Amygdala (tissue), 56 donors: ENCODE measurements around the gene TTYH1.
A peak's percentile ranks its signal among the peaks of the same experiment; 100 is the strongest.
"Not testable (repeated sequence)": the region's sequence is repeated elsewhere in the genome, so short reads cannot be mapped to it uniquely, and the experiment has no call there.

Experiments
- DNase-seq, 56 donors: peaks; one replicate each; lab custom pipeline; 2025; lab: John Stamatoyannopoulos, UW

Gene TTYH1

GRCh38 chr19:54415208-54415900 is at the start of gene TTYH1:
TTYH1 (plus strand) TSS chr19:54415464; CDS start chr19:54415553, 89 bp downstream.
- DNase-seq: peak in 38 of 56 donors; percentile 24 to 82 (median 54)

DNA sequence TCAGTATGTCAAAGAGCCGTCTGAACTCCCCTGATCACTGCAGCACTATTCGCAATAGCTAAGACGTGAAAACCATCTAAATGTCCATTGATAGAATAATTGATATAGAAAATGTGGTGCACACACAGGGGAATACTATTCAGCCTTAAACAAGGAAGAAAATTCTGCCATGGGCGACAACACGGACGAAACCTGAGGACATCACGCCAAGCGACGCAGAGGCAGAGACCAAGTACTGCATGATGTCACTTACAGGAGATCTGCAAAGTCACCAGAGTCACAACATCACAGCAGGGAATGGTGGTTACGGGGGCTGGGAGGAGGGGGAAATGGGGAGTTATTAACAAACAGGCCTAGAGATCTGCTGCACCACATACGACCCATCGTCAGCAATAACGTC is 49.5 kb upstream of the TTYH1 start:
- not testable (repeated sequence) for DNase-seq

DNA sequence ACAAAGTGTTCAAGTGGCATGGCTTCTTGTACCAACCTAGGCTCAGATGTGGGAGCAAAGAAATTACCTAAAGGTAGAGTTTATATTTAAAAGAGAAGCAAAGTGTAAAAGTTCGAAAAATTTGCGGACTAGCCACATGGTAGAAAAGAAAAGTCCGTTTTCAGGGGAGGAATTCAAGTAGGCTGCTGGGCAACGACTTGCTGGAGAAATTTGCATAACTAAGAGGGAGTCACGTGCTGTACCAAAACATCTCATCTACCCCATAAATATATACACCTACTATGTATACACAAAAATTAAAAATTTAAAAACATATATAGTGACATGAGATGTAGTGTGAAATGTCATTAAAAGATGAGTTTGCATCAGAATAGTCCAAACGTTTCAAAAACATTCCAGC is 48.5 kb upstream of the TTYH1 start:
- DNase-seq: no peak

- DNase-seq: no peak
Measured at GRCh38 chr19:54369082-54369687, 46.1 kb upstream of the TTYH1 start.

- DNase-seq: not testable (repeated sequence)
Measured at GRCh38 chr19:54369688-54370433, 45.4 kb upstream of the TTYH1 start.

DNA sequence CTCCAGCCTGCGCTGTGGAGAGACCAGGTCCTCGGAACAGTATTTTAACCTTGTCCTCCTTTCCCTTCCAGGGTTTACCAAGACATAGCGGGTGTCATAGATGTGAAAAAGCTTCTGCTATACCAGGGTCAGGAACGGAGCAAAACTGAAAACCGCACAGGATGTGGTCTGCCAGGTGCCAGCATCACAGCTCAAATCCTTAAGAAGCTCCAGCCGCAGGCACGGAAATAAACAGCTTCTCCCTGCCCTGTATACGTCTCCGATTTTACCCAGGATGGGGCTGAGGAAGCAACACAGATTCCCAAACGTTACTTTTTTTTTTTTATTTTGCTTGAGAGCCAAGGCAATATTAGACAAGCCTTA is 44.8 kb upstream of the TTYH1 start:
- not testable (repeated sequence) for DNase-seq

GRCh38 chr19:54371453-54371852 is 43.8 kb upstream of the TTYH1 start:
- not testable (repeated sequence) for DNase-seq

GRCh38 chr19:54373781-54374631 is 41.3 kb upstream of the TTYH1 start:
- no peak for DNase-seq

GRCh38 chr19:54375181-54375938 is 39.9 kb upstream of the TTYH1 start:
- DNase-seq: peak in 1 of 56 donors; percentile 11

GRCh38 chr19:54376610-54377285 is 38.5 kb upstream of the TTYH1 start:
- DNase-seq: no peak

GRCh38 chr19:54379187-54379678 is 36.0 kb upstream of the TTYH1 start:
- DNase-seq: no peak

DNA sequence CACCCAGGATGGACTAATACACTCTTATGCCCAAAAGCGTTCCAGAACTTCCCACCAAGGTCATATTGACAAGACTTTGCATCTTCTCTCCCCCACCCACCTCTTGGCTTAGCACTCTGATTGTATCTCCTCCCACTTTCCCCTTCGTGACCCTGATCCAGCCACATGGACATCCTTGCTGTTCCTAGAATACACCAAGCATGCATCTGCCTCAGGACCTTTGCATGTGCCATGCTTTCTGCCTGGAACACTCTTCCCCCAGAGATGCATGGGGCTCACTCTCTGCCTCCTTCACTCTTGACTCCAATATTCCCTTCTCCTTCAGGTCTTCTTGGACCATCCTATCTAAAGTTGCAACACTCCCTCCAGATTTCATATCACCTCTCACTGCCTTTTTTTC is 34.4 kb upstream of the TTYH1 start:
- DNase-seq: no peak

GRCh38 chr19:54382041-54382440 is 33.2 kb upstream of the TTYH1 start:
- DNase-seq: not testable (repeated sequence)

GRCh38 chr19:54383330-54383729 is 31.9 kb upstream of the TTYH1 start:
- no peak for DNase-seq

- peak in 3 of 56 donors; percentile 4 to 21 (median 12) for DNase-seq
Measured at GRCh38 chr19:54387991-54388801, 27.1 kb upstream of the TTYH1 start.

DNA sequence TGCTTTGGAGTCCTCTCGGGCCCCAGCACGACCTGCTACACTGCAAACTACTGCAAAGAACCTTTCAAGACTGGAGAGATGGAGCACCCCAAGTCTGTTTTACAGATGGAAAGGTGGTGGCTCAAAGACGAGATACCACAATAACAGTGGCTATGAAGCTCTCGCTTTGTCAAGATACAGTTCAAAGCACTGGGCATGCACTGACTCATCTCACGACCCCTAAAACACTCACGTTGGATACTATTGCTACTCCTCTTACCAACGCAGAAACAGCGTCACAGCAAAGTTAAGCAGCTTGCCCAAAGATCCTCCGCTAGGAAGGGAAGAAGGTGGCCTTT is 26.5 kb upstream of the TTYH1 start:
- no peak for DNase-seq

DNA sequence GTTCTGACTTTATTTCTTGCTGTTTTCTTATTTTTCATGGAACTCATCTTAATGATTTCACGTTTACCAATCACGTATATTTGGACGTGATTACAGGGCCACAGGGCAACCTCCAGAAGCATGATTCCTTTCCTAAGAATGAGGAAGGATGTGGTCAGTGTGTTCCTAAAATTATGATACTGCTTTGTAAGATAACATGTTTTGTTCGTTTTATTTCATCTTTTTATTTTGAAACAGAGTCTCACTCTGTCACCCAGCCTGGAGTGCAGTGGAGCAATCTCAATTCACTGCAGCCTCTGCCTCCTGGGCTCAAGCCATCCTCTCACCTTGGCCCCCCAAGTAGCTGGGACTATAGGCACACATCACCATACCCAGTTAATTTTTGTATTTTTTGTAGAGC is 25.7 kb upstream of the TTYH1 start:
- DNase-seq: no peak

GRCh38 chr19:54390942-54391577 is 24.2 kb upstream of the TTYH1 start:
- peak in 29 of 56 donors; percentile 3 to 47 (median 15) for DNase-seq
